HEK293 (cell line): ENCODE measurements around the gene GMDS.

Experiments used
- EGR2 ChIP-seq: fragments of 450-650 bp; formaldehyde crosslinking; IDR thresholded peaks from 2 replicates; pipeline ENCODE4 v1.5.1; 2016; ENCODE audit warnings: low read depth, missing biosample characterization, missing genetic modification characterization
- GFI1B ChIP-seq: fragments of 450-650 bp; formaldehyde crosslinking; IDR thresholded peaks from 2 replicates; pipeline ENCODE4 v1.5.1; 2016; ENCODE audit warnings: missing biosample characterization, missing genetic modification characterization
- GLI2 ChIP-seq: fragments of 450-650 bp; formaldehyde crosslinking; IDR thresholded peaks from 2 replicates; pipeline ENCODE4; 2017; ENCODE audit warnings: missing biosample characterization, missing genetic modification characterization, low read depth, borderline replicate concordance
- OVOL3 ChIP-seq: fragments of 450-650 bp; formaldehyde crosslinking; IDR thresholded peaks from 2 replicates; pipeline ENCODE4 v1.5.1; 2016; ENCODE audit warnings: missing biosample characterization, missing genetic modification characterization
- SALL2 ChIP-seq: fragments of 450-650 bp; formaldehyde crosslinking; IDR thresholded peaks from 2 replicates; pipeline ENCODE4 v1.5.0; 2017; ENCODE audit warnings: missing biosample characterization, mild to moderate bottlenecking, missing genetic modification characterization, borderline replicate concordance
- SP3 ChIP-seq: fragments of 450-650 bp; formaldehyde crosslinking; IDR thresholded peaks from 2 replicates; pipeline ENCODE4 v1.5.1; 2016; ENCODE audit warnings: missing biosample characterization, missing genetic modification characterization
- ZBTB21 ChIP-seq: fragments of 450-650 bp; formaldehyde crosslinking; IDR thresholded peaks from 2 replicates; pipeline ENCODE4 v1.5.1; 2017; ENCODE audit warnings: missing biosample characterization, missing genetic modification characterization
- ZBTB7A ChIP-seq: fragments of 450-650 bp; formaldehyde crosslinking; IDR thresholded peaks from 2 replicates; pipeline ENCODE4 v1.5.1; 2016; ENCODE audit warnings: low read depth, missing biosample characterization, missing genetic modification characterization
- ZBTB8A ChIP-seq: fragments of 450-650 bp; formaldehyde crosslinking; IDR thresholded peaks from 2 replicates; pipeline ENCODE4 v1.5.1; 2016; ENCODE audit warnings: missing biosample characterization, missing genetic modification characterization
- ZFP37 ChIP-seq: fragments of 450-650 bp; formaldehyde crosslinking; IDR thresholded peaks from 2 replicates; pipeline ENCODE4 v1.5.1; 2016; ENCODE audit warnings: missing biosample characterization, missing genetic modification characterization
- ZFP69B ChIP-seq: fragments of 450-650 bp; formaldehyde crosslinking; IDR thresholded peaks from 2 replicates; pipeline ENCODE4 v1.5.1; 2016; ENCODE audit warnings: missing biosample characterization, missing genetic modification characterization
- ZNF2 ChIP-seq: fragments of 450-650 bp; formaldehyde crosslinking; IDR thresholded peaks from 2 replicates; pipeline ENCODE4 v1.5.1; 2016; ENCODE audit warnings: missing biosample characterization, missing genetic modification characterization
- ZNF23 ChIP-seq: fragments of 450-650 bp; formaldehyde crosslinking; IDR thresholded peaks from 2 replicates; pipeline ENCODE4 v1.5.1; 2016; ENCODE audit warnings: missing biosample characterization, missing genetic modification characterization, borderline replicate concordance
- ZNF24 ChIP-seq: fragments of 450-650 bp; formaldehyde crosslinking; IDR thresholded peaks from 2 replicates; pipeline ENCODE4 v1.5.1; 2016; ENCODE audit warnings: missing biosample characterization, missing genetic modification characterization
- ZNF248 ChIP-seq: fragments of 450-650 bp; formaldehyde crosslinking; IDR thresholded peaks from 2 replicates; pipeline ENCODE4 v1.5.1; 2017; ENCODE audit warnings: missing biosample characterization, missing genetic modification characterization
- ZNF391 ChIP-seq: fragments of 450-650 bp; formaldehyde crosslinking; IDR thresholded peaks from 2 replicates; pipeline ENCODE4 v1.5.1; 2016; ENCODE audit warnings: low read depth, missing biosample characterization, missing genetic modification characterization, borderline replicate concordance
- ZNF48 ChIP-seq: fragments of 450-650 bp; formaldehyde crosslinking; IDR thresholded peaks from 2 replicates; pipeline ENCODE4 v1.5.1; 2016; ENCODE audit warnings: missing biosample characterization, missing genetic modification characterization
- ZNF501 ChIP-seq: fragments of 450-650 bp; formaldehyde crosslinking; IDR thresholded peaks from 2 replicates; pipeline ENCODE4 v1.5.1; 2016; ENCODE audit warnings: missing biosample characterization, missing genetic modification characterization
- ZNF549 ChIP-seq: fragments of 450-650 bp; IDR thresholded peaks from 2 replicates; pipeline ENCODE4 v1.5.1; 2018; ENCODE audit warnings: missing biosample characterization, missing genetic modification characterization, mild to moderate bottlenecking, inconsistent platforms, moderate library complexity
- ZNF560 ChIP-seq: fragments of 450-650 bp; formaldehyde crosslinking; IDR thresholded peaks from 2 replicates; pipeline ENCODE4 v1.5.1; 2017; ENCODE audit warnings: missing biosample characterization, missing genetic modification characterization, borderline replicate concordance
- ZNF623 ChIP-seq: fragments of 450-650 bp; formaldehyde crosslinking; IDR thresholded peaks from 2 replicates; pipeline ENCODE4 v1.5.1; 2016; ENCODE audit warnings: missing biosample characterization, missing genetic modification characterization
- ZNF658 ChIP-seq: fragments of 450-650 bp; formaldehyde crosslinking; IDR thresholded peaks from 2 replicates; pipeline ENCODE4; 2016; ENCODE audit warnings: missing biosample characterization, missing genetic modification characterization
- ZNF707 ChIP-seq: fragments of 450-650 bp; formaldehyde crosslinking; IDR thresholded peaks from 2 replicates; pipeline ENCODE4 v1.5.1; 2016; ENCODE audit warnings: missing biosample characterization, missing genetic modification characterization
- ZNF785 ChIP-seq: fragments of 450-650 bp; formaldehyde crosslinking; IDR thresholded peaks from 2 replicates; pipeline ENCODE4 v1.5.1; 2016; ENCODE audit warnings: missing biosample characterization, missing genetic modification characterization
- ZSCAN16 ChIP-seq: fragments of 450-650 bp; formaldehyde crosslinking; IDR thresholded peaks from 2 replicates; pipeline ENCODE4 v1.5.1; 2016; ENCODE audit warnings: missing biosample characterization, missing genetic modification characterization
- ZXDB ChIP-seq: fragments of 450-650 bp; formaldehyde crosslinking; IDR thresholded peaks from 2 replicates; pipeline ENCODE4 v1.5.1; 2016; ENCODE audit warnings: missing biosample characterization, missing genetic modification characterization
- TF ChIP-seq, protein P1 (sequence below): fragments of 450-650 bp; formaldehyde crosslinking; IDR thresholded peaks from 2 replicates; pipeline ENCODE4 v1.5.1; 2016; ENCODE audit warnings: missing biosample characterization, missing genetic modification characterization, borderline replicate concordance
- TF ChIP-seq, protein P2 (sequence below): fragments of 450-650 bp; formaldehyde crosslinking; IDR thresholded peaks from 2 replicates; pipeline ENCODE4 v1.5.1; 2016; ENCODE audit warnings: missing biosample characterization, missing genetic modification characterization
- TF ChIP-seq, protein P3 (sequence below): fragments of 450-650 bp; formaldehyde crosslinking; IDR thresholded peaks from 2 replicates; pipeline ENCODE4 v1.5.1; 2016; ENCODE audit warnings: missing biosample characterization, missing genetic modification characterization, low read depth
- TF ChIP-seq, protein P4 (sequence below): fragments of 450-650 bp; formaldehyde crosslinking; IDR thresholded peaks from 2 replicates; pipeline ENCODE4 v1.5.1; 2016; ENCODE audit warnings: missing biosample characterization, missing genetic modification characterization
- TF ChIP-seq, protein P5 (sequence below): fragments of 450-650 bp; formaldehyde crosslinking; IDR thresholded peaks from 2 replicates; pipeline ENCODE4 v1.5.1; 2016; ENCODE audit warnings: missing biosample characterization, missing genetic modification characterization

GMDS gene

DNA sequence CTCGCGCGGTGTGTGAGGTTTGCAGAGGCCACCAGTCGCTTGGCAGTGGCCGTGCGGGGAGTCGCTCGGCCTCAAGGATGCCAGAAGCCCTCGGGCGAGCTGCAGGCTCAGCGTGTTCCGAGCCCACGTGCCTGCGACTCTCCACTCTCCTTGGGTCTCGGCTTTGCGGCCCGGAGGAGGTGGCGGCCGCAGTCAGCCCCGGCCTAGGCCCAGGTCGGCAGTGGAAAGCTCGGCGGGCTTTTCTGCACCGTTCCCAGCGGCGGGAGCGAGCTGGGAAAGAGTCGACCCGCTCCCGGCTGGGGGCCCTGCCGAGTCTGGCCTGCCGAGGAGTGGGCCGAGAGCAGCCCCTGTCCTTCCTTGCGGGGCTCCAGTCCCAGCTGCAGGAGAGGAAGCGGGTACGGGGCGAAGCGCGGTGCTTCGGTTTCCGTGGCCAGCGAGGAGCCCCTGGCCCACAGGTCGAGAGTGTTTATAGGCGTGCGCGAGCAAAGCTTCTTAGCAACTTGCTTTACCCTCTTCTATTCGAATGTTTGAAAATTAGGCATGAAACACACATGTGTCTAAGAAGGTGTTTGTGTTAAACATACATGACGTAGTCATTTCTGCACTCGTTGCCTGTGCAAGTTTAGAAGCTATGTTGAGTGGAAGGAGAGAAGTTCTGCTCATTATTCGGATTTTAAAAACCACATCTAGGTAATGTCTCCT is 630.1 kb downstream of the GMDS start (continued):
- TF ChIP-seq, protein P1, sequence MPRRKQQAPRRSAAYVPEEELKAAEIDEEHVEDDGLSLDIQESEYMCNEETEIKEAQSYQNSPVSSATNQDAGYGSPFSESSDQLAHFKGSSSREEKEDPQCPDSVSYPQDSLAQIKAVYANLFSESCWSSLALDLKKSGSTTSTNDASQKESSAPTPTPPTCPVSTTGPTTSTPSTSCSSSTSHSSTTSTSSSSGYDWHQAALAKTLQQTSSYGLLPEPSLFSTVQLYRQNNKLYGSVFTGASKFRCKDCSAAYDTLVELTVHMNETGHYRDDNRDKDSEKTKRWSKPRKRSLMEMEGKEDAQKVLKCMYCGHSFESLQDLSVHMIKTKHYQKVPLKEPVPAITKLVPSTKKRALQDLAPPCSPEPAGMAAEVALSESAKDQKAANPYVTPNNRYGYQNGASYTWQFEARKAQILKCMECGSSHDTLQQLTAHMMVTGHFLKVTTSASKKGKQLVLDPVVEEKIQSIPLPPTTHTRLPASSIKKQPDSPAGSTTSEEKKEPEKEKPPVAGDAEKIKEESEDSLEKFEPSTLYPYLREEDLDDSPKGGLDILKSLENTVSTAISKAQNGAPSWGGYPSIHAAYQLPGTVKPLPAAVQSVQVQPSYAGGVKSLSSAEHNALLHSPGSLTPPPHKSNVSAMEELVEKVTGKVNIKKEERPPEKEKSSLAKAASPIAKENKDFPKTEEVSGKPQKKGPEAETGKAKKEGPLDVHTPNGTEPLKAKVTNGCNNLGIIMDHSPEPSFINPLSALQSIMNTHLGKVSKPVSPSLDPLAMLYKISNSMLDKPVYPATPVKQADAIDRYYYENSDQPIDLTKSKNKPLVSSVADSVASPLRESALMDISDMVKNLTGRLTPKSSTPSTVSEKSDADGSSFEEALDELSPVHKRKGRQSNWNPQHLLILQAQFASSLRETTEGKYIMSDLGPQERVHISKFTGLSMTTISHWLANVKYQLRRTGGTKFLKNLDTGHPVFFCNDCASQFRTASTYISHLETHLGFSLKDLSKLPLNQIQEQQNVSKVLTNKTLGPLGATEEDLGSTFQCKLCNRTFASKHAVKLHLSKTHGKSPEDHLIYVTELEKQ, result no peak
- TF ChIP-seq ZNF785 (tag by site-specific recombination) (no peak), OVOL3 (tag by site-specific recombination) (no peak), ZNF707 (no peak), ZNF24 (no peak), ZXDB (tag by site-specific recombination) (peak; percentile 23; the same call in 1 of the 2 replicates), ZNF391 (tag by site-specific recombination) (peak; percentile 49; the same call in 1 of the 2 replicates), ZNF560 (tag by site-specific recombination) (no peak), ZFP37 (tag by site-specific recombination) (no peak), ZBTB8A (tag by site-specific recombination) (0 out of 2 replicates have a peak, but pooled peaks have one; percentile 16), EGR2 (tag by site-specific recombination) (no peak), ZNF623 (no peak), ZBTB21 (no peak), GFI1B (tag by site-specific recombination) (no peak), ZFP69B (tag by site-specific recombination) (no peak), ZNF2 (tag by site-specific recombination) (peak; percentile 53; the same call in 1 of the 2 replicates), ZNF48 (no peak), ZNF658 (tag by site-specific recombination) (no peak), ZSCAN16 (no peak), SALL2 (tag by site-specific recombination) (no peak), ZNF549 (no peak), ZNF501 (tag by site-specific recombination) (no peak), ZBTB7A (tag by site-specific recombination) (no peak), GLI2 (no peak), ZNF23 (no peak), ZNF248 (tag by site-specific recombination) (no peak), SP3 (tag by site-specific recombination) (no peak)
- TF ChIP-seq, protein P2, sequence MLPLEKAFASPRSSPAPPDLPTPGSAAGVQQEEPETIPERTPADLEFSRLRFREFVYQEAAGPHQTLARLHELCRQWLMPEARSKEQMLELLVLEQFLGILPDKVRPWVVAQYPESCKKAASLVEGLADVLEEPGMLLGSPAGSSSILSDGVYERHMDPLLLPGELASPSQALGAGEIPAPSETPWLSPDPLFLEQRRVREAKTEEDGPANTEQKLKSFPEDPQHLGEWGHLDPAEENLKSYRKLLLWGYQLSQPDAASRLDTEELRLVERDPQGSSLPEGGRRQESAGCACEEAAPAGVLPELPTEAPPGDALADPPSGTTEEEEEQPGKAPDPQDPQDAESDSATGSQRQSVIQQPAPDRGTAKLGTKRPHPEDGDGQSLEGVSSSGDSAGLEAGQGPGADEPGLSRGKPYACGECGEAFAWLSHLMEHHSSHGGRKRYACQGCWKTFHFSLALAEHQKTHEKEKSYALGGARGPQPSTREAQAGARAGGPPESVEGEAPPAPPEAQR (tag by site-specific recombination), result no peak
- TF ChIP-seq, protein P3, sequence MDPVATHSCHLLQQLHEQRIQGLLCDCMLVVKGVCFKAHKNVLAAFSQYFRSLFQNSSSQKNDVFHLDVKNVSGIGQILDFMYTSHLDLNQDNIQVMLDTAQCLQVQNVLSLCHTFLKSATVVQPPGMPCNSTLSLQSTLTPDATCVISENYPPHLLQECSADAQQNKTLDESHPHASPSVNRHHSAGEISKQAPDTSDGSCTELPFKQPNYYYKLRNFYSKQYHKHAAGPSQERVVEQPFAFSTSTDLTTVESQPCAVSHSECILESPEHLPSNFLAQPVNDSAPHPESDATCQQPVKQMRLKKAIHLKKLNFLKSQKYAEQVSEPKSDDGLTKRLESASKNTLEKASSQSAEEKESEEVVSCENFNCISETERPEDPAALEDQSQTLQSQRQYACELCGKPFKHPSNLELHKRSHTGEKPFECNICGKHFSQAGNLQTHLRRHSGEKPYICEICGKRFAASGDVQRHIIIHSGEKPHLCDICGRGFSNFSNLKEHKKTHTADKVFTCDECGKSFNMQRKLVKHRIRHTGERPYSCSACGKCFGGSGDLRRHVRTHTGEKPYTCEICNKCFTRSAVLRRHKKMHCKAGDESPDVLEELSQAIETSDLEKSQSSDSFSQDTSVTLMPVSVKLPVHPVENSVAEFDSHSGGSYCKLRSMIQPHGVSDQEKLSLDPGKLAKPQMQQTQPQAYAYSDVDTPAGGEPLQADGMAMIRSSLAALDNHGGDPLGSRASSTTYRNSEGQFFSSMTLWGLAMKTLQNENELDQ (tag by site-specific recombination), result no peak
- TF ChIP-seq, protein P4, sequence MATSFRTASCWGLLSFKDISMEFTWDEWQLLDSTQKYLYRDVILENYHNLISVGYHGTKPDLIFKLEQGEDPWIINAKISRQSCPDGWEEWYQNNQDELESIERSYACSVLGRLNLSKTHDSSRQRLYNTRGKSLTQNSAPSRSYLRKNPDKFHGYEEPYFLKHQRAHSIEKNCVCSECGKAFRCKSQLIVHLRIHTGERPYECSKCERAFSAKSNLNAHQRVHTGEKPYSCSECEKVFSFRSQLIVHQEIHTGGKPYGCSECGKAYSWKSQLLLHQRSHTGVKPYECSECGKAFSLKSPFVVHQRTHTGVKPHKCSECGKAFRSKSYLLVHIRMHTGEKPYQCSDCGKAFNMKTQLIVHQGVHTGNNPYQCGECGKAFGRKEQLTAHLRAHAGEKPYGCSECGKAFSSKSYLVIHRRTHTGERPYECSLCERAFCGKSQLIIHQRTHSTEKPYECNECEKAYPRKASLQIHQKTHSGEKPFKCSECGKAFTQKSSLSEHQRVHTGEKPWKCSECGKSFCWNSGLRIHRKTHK (tag by site-specific recombination), result no peak
- TF ChIP-seq, protein P5, sequence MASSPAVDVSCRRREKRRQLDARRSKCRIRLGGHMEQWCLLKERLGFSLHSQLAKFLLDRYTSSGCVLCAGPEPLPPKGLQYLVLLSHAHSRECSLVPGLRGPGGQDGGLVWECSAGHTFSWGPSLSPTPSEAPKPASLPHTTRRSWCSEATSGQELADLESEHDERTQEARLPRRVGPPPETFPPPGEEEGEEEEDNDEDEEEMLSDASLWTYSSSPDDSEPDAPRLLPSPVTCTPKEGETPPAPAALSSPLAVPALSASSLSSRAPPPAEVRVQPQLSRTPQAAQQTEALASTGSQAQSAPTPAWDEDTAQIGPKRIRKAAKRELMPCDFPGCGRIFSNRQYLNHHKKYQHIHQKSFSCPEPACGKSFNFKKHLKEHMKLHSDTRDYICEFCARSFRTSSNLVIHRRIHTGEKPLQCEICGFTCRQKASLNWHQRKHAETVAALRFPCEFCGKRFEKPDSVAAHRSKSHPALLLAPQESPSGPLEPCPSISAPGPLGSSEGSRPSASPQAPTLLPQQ (tag by site-specific recombination), result no peak
